OCI-LY1 (cell line): ENCODE results near the gene HNMT.

Experiments used
- CTCF ChIP-seq: fragments of 200-600 bp; sonication (generic), shearing (Covaris generic); IDR thresholded peaks from 2 replicates; pipeline ENCODE4 v1.5.1; 2017; ENCODE audit warnings: mild to moderate bottlenecking, antibody characterized with exemption, low read length, moderate library complexity, mixed read lengths
- EZH2 ChIP-seq: fragments of 200-600 bp; sonication (generic), shearing (Covaris generic); IDR thresholded peaks from 2 replicates; pipeline ENCODE4 v1.8.0; 2017; ENCODE audit warnings: borderline replicate concordance, mixed run types, mild to moderate bottlenecking, antibody characterized with exemption, low read length, moderate library complexity, mixed read lengths

- no peak for TF ChIP-seq EZH2
- TF ChIP-seq CTCF = no peak
Observed at GRCh38 chr2:137983581-137983980, 19.3 kb downstream of the HNMT start.
